Measurements from ENCODE around the gene KLHL33.

- no peak for TF ChIP-seq POLR2AphosphoS5 (IDR thresholded peaks at IDR 0.05; ENCODE audit: low read depth, low read length)
- TF ChIP-seq TAF1 (IDR thresholded peaks at IDR 0.05; ENCODE audit: borderline replicate concordance, low read depth, low read length) = no peak
- no peak for TF ChIP-seq POLR2A (IDR thresholded peaks at IDR 0.05; ENCODE audit: low read depth, low read length)
Measured at GRCh38 chr14:20391505-20391904, 44.5 kb downstream of the KLHL33 start.
